HG03025 (cell line): ENCODE results near the gene BEND6.

ENCODE experiments used
- ATAC-seq: cut with Tn5 transposase; IDR thresholded peaks from one replicate; pipeline ENCODE4 v1.9.1; 2021; ENCODE audit warnings: mild to moderate bottlenecking, moderate library complexity; ENCODE audit not compliant: unreplicated experiment, low FRiP score

The BEND6 gene, protein sequence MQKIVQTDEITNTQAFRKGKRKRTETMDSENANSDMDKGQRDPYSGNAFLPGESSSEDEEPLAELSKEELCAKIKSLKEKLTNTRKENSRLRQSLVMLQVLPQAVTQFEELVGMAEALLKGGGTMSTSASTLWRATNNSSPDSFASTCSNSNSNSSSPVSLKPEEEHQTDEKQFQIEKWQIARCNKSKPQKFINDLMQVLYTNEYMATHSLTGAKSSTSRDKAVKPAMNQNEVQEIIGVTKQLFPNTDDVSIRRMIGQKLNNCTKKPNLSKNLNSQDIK

DNA sequence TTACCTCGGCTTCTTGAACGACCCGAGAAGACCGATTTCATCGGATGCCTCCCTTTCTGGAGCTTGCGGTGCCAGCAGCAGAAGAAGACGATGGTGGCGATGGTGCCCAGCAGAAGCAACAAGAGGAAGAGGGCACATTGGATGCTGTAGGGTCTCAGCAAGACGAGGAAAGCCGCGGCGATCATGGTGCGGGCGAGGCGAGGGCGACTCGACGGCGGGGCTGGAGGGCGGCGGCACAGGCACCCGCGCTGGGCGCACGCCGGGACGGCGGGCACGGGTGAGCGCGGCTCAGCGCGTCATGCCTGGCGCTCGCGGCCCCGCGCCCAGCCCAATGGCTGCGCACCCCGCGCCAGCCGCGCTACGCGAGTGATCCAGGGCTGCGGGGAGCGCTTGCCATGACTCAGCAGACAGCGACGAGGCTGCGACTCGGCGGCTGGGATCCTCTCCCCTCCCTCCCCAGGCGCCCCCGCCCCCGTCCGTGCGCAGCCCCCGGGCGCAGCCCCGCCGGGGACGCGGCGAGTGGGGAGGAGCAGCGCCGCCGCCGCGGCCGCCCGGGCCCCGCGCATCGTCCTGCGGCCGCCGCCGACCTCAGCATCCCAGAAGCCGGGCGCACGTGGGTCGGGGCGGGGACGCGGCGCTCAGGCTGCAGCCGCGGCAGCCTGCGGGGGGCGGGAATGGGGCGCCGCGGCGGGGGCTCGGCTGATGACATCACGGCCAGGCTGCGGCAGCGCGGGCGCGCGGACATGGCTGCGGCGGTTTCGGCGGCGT lies at the start of gene BEND6:
Gene BEND6 (plus strand): TSS at position 705 of the 768 bp plus-strand sequence. CDS start 26,704 bp downstream, outside the sequence.
- peak; percentile 37 for ATAC-seq

DNA sequence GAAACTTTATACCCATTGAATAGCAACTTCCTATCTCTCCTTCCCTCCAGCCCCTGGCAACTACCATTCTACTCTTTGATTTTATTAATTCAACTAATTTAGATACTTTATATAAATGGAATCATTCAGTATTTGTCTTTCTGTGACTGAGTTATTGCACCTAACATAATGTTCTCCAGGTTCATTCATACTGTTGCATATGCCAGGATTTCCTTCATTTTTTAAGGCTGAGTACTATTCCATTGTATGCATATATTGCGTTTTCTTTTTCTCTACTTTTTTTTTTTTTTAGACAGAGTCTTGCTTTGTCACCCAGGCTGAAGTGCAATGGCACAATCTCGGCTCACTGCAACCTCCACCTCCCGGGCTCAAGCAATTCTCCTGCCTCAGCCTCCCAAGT lies 49.5 kb upstream of the BEND6 start:
- ATAC-seq: no peak

DNA sequence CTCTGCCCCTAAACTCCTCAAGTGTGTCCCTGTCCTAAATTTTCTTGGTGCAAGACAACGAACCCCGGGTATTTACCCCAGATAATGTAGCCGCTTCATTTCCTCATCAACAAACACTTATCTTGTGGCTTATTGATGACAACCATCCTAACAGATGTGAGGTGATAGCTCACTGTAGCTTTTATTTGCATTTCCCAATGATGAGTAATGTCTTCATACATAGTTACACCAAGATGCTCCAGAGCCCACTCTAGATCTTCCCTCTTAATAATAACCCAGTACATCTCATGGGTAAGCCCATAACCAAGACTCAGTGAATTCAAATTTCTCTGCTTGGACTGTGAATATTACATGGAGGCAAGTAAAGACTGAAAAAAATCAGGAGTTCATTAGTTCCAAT lies 48.2 kb upstream of the BEND6 start:
- ATAC-seq: no peak

DNA sequence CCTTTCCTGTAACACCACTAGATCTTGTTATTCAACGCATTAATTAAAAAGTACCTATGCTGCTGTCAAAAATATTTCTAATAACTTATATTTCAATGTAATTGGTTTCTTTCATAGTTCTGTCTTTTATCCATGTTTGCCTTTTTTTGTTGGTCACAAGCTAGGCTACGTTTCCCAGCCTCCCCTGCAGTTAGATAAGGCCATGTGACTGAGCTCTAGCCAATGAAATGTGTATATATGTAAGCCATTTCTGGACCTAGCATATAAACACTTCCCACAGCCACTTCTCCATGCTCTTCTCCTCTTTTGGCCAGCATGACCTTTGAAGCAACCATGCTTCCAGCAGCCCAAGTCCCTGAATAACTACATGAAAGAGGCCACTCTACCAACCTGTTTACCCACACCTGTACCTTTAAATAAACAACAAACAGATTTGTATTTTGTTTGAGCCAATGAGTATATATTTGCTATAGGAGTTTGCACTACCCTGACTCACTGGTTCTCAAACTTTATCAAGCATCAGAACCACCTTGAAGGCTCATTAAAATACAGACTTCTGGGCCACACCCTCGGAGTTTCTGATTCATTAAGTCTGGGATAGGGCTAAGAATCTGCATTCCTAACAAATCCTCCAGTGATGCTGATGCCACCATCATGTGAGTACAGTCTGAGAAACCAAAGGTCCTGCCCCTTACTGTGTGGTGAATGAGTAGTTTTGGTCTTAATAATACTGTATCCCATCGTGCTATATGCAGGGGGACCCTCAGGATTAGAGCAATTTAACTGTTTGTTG lies 45.6 kb upstream of the BEND6 start:
- ATAC-seq: no peak

DNA sequence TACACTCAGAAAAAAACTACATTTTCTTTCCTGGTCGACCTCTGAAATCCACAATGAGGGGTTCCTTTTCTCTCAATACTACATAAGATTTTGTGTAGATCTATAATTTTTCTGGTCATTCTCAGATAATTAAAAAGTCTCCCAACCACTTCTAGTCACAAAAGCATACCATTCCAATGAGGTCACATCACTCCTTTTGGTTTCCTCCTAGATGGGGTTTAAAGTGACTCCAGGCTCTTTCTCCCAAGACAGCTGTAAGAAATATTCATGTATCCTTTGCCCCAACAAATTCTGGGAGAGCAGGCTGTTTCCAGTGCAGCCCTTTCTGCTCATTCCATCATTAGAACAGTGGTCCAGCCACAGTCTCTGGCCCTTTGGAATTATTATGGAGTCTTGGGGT lies 43.1 kb upstream of the BEND6 start:
- no peak for ATAC-seq

DNA sequence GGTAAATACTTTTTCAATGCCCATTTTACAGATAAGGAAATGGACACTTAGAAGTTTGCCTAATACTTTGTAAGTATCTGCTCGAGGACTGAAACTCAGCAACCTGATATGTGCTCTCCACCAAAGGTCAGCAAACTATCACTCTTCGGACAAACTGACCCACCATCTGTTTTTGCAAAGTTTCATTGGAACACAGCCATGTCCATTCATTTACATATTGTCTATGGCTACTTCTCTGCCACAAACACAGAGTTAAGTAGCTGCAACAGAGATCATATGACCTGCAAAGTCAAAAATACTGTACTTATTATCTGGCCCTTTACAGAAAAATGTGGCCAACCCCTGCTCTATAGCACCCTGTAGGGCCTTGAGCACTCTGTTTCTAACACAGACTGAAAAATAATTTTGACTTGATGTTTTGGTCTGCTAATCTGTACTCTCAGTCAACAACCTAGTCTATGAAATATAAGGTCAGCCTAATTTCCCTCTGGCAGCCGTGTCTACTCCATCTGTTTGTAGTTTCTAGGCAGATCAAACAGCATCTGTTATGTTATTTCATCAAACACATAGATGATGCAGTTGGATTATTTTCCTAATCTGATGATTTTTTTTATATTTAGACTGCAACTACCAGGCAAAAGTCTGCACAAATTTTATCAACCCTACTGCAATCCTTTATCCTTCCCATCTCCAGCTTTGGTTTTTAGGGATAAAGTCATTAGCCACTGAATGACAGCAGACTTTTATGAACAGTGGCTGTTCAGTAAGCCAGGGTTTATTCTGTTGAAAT lies 41.4 kb upstream of the BEND6 start:
- no peak for ATAC-seq

DNA sequence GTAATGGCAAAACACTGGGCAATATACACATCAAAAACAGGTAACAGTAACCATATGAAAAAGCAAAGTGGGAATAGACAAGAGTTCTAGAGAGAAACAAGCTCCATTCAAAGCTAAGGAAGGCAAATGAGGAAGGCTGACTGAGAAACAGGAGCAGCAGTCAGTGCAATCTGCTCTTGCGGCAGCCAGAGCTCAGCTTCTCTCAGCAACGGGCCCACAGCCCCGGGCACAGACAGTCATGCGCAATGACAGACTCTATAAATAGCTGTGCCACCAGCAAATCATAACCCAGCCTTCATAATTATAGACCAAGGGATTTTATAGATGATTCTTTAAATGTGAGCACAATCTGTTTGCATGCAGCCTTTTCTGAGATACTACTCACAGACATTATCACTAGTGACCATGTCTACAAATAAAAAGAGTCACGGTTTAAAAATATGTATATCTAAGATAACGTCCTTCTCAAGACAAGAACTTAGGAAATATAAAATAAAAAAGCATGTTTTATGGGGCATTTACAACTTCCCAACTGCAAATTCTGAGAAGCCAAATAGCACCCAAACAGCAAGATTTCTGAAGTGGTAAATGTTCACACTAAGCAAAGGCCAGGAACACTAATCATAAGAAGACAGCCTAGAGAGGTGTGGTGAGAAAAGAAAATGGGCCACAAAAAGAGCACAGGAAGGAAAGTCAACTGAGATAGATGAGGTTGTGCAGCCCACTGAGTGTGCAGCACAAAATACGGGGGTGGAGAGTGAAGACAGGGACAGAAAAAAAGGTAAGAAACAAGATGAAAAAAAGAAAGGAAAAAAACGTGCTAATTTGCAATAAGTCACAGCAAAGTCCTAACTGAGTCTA lies 39.9 kb upstream of the BEND6 start:
- no peak for ATAC-seq

DNA sequence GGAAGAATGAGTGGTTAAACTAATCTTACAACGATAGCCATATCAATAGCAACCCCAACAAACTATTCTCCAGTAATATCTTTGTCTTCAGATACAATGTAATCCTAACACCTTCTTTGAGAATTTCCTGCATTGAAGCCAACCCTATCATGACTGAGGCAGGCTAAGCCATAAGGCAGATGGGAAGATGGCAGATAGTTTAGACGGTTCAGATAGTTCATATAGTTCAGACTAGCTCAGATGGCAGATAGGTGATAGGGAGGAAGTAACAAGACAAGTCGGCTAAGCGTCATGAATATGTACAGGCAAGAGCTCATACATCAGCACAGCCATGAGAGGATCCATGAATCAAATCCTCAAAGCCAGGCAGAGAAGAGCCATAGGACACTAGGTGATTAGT lies 39.1 kb upstream of the BEND6 start:
- no peak for ATAC-seq

DNA sequence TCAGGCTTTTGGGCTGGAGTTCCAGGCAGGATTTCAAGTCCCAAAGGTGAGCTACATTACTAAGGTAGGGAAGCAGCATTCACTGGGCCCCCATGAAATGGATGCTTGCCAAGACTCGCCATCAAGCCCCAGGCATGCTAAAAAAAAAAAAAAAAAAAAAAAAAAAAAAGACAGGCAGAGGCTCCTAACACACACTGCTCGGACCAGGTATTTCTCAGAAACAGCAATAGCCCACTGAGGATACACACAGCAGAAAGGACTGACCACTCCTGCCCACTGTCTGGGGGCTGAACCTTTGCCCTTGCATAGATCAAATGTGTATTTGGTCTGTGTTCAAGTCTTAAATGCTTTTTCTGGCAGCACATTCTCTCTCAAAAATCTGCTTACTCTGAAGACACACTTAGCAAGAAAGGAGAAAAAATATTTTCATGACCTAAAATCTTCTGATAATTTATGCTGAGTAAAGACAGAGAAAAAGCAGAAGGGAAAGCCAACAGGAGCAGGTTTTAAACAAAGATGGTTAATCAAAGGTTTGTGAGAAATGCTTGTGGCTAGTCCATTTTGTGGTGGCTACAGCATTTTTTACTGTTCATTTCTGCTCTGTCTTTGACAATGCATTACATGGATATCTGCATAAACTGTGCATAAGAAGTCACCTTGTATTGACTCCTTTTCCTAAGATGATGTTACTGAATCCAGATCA lies 37.9 kb upstream of the BEND6 start:
- ATAC-seq: no peak

DNA sequence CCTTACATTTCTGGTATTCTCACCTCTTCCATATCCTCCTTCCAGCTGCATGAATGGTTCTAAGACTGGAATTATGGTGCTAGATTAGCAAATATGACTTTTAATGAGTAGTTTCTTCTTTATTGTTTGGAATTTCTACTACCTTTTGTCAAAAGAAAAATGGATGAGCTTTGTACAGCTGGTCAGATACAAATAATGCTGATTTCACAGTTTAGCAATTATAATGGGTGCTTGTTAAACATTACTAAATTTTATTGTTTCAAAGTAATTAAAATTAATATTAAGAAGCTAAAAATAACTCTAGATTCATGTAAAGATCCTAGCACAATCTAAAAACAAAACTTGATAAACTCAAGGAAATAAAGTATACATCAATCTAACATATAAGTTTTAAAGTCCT lies 32.3 kb upstream of the BEND6 start:
- no peak for ATAC-seq

DNA sequence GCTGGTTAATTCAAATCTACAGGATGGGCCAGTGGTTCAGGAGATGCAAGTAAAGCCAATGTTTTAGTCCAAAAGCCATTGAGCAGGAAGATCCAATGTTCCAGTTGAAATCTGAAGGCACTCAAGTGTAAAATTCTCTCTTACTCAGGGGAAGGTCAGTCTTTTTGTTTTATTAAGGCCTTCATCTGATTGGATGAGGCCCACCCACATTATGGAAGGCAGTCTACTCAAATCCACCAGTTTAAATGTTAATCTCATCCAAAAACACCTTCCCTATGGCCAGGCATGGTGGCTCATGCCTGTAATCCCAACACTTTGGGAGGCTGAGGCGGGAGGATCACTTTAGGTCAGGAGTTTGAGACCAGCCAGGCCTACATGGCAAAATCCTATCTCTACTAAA lies 31.3 kb upstream of the BEND6 start:
- no peak for ATAC-seq

DNA sequence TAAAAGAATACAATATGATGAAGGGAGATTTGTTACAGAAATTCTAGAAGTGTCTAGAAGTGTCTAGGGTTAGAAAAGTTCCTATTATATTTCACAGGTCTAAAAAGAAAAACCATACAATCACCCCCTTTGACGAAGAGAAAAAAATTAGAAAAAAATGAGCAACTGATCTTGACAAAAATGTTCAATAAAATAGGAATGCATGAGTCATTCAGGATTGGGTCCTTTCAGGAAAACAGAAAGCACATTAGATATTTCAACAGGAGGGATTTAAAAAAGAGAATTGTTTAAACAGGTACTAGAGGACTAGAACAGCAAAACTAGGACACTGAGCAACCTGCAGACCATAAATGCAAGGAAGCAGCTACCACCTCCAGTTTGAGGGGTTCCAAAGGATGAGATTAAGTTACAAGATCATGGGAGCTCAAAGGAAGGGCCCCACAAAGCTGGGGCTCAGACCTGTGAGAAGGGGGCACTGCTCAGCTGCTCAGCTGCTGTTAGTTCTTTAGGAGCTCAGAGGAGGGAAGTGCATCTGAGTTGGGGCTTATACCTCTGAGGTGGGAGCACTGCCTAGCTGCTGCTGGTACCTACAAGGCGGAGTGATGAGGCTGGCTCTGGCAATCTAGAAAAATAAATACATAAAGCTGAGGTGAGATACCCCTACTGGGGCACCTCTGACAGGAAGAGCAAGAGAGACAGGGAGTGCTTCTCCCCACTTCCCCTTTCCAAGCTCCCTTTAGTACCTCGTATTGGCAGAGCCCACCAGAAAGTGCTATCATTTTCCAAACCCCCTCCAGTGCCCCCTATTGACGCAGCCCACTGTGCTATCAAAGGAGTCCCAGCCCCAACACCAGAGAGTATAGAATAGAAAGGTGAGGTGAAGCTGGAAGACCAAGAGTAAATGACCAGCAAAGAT lies 27.1 kb upstream of the BEND6 start:
- ATAC-seq: no peak

DNA sequence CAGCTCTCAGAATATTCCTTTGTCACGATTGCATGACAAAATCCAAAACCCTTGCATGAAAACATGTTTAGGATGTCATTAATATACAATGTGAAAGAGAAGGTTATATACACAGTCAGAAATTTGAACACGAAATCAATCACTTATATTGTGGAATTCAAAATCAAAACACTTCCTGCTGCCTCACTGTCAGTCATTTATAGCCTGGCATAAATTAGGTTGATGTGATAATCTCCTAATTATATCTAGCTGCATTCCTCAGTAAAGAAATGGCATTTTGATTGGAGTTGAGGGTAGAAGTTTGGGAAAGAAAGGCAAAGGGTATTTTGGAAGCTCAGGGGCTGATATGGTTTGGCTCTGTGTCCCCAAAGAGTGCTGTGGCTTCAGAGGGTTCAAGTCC lies 24.1 kb upstream of the BEND6 start:
- no peak for ATAC-seq

DNA sequence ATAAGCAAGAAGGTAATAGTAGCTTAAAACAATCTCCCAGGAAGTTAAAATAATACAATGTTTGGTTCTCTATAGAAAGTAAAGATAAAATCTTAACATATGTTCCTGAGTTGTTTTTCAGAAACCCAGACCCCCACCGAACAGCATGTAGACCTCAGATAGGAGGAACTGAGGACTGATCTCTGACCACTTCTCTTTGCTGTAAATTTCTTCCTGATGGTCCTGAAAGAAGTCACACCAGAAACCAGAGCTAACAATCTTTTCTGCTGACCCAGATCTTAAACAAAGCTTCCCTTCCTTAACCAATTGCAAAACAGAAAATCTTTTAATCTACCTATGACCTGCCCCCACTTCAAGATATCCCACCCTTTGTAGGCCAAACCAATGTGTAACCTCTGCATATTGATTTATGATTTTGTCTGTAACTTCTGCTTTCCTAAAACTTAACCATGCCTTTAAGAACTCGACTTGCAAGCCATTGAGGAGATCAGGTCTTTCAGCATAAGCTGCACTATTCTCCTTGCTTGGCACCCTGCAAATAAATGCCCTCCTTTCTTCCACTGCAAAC lies 21.9 kb upstream of the BEND6 start:
- ATAC-seq: no peak

DNA sequence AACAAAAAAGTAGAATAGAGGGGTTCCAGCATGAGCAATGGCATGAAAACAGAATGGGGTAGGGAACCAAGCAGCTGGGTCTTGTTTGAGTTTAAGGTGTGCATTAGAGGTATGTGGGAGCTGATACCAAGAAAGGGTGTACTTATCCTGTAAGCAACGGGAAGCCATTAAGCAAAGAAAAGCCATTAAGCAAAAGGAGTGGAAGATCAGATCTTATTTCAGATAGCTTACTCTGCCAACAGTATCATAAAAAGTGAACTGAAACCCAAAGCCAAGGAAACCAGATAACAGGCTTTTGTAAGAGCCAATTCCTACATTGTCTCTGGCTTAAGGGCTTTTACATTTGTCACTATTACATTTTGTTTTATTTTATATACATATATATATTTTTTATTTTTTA lies 21.3 kb upstream of the BEND6 start:
- no peak for ATAC-seq

DNA sequence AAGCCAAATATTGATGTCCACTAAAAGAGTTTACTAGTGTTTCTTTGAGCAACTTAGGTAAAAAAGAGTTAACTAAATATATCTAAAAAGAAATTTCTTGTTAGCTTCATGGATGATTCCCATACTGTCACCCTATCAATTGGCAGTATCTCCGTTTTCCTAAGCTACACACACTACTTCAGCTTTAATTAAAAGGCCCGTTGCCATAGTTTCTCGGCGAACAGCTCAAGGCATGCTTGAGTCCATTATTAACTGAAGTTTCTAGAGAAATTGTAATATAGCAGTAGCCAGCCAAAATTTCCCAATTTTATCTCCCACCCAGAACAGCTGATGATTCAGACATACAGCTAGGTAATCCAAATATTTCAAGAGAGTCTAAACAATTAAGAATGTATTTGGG lies 20.0 kb upstream of the BEND6 start:
- ATAC-seq: no peak

DNA sequence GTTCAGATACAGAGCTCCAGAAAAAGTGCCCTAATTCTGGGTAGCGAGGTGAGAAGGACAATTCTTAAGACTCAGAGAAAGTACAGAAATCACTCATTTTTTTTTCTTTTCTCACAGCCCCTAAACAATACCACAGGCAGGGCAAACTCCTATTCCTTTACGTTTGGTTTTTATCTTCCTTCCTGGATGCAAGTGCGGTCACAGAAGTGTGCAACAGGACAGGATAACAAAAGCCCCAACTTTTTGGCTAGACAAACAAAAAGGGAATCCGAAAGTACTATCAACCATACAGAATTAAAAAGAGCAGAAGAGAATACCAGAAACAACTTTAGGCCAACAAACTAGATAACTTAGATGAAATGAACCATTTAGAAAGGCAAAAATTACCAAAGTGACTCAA lies 18.4 kb upstream of the BEND6 start:
- ATAC-seq: no peak
